Thyroid gland (tissue), 4 donors: ENCODE measurements around the gene MINAR1.

ENCODE experiments used
- CTCF ChIP-seq, 6 experiments: fragments of 200-600 bp in 3 of 6; fragments of 450-650 bp in 3 of 6; sonication (generic) in 3 of 6; IDR thresholded peaks; one replicate each; pipeline ENCODE4 v1.5.1; 2016 to 2019; ENCODE audit warnings: antibody characterized with exemption in 6 of 6, mild to moderate bottlenecking in 2 of 6, inconsistent platforms in 1 of 6, moderate library complexity in 1 of 6
- POLR2A ChIP-seq, 2 donors: fragments of 450-650 bp; IDR thresholded peaks; one replicate each; pipeline ENCODE4 v1.6.1; 2017; ENCODE audit warnings: antibody characterized with exemption in 2 of 2, mild to moderate bottlenecking in 2 of 2, moderate library complexity in 1 of 2

GRCh38 chr15:79402136-79402535 is 30.0 kb upstream of the MINAR1 start:
- TF ChIP-seq CTCF (IDR thresholded peaks at IDR 0.05) (no peak), POLR2A (IDR thresholded peaks at IDR 0.05) (no peak)
